HepG2 (cell line): ENCODE data around the gene NHERF2. TPM values are rescaled to one million over a fixed set of nuclear protein-coding genes. Genes with fewer than 3 reads are reported as not detected.

ENCODE experiments used
- ATAC-seq: fragments of 200-7000 bp; cut with Tn5 transposase; 3 replicates; pipeline ENCODE4 v1.9.1; 2020; ENCODE audit warnings: mild to moderate bottlenecking, moderate library complexity
- BruUV-seq: library from RNA; stranded (reverse); fragments of 400-500 nt; replicated peaks from 2 replicates; lab custom pipeline; 2021; lab: Mats Ljungman, UMichigan
- CTCF ChIA-PET: fragments of 300-600 bp; formaldehyde crosslinking; extraction: SDS; loops from one replicate; lab custom pipeline; 2021; ENCODE audit warnings: low total read pairs, inconsistent platforms, low intra/inter-chr PET ratio; lab: Yijun Ruan, JAX
- POLR2A ChIA-PET: fragments of 350-600 bp; sonication (Branson Sonifier 250); formaldehyde crosslinking; loops from one replicate; lab custom pipeline; 2020; ENCODE audit warnings: antibody characterized with exemption, inconsistent platforms; lab: Yijun Ruan, JAX
- DNase-seq: peaks from one replicate; pipeline ENCODE4 v3.0.0-alpha.2; 2015; ENCODE audit warnings: low spot score
- FAIRE-seq: peaks from 3 replicates; lab custom pipeline; 2011; peaks lifted over from hg19 to GRCh38; lab: Jason Lieb, UNC
- H2AFZ ChIP-seq: one replicate; pipeline ENCODE4 v1.6.1; 2011; ENCODE audit warnings: low read length, inconsistent platforms
- H3K27ac ChIP-seq: fragments of 300-600 bp; 3 replicates; pipeline ENCODE4 v1.8.0; 2011; ENCODE audit warnings: mixed run types, mild to moderate bottlenecking, mixed read lengths, low read length, inconsistent platforms; ENCODE audit not compliant: insufficient read depth; ENCODE audit errors: extremely low read length
- H3K27me3 ChIP-seq, 2 experiments: fragments of 200-600 bp in 1 of 2; 2 replicates in 1 of 2; 3 replicates in 1 of 2; pipeline versions ENCODE4 v1.6.0 to v1.8.0; 2011; ENCODE audit warnings: low read length in 2 of 2, mild to moderate bottlenecking in 2 of 2, moderate library complexity in 2 of 2, inconsistent platforms in 1 of 2; ENCODE audit not compliant: insufficient read depth in 2 of 2, control insufficient read depth in 1 of 2
- H3K36me3 ChIP-seq, 2 experiments: fragments of 200-600 bp in 1 of 2; replicated peaks in 1 of 2; 2 replicates in 1 of 2; 3 replicates in 1 of 2; pipeline versions ENCODE4 v1.5.1 to v1.8.0; 2011; ENCODE audit warnings: low read length in 2 of 2, inconsistent platforms in 1 of 2; ENCODE audit not compliant: insufficient read depth in 2 of 2, control insufficient read depth in 1 of 2
- H3K4me1 ChIP-seq: 2 replicates; pipeline ENCODE4 v1.5.1; 2012; ENCODE audit warnings: low read length, inconsistent platforms; ENCODE audit not compliant: insufficient read depth
- H3K4me2 ChIP-seq: 2 replicates; pipeline ENCODE4 v1.6.0; 2011; ENCODE audit warnings: low read depth, low read length, inconsistent platforms
- H3K4me3 ChIP-seq, 3 experiments: fragments of 200-600 bp in 1 of 3; sonication (generic), shearing (Covaris generic) in 1 of 3; replicated peaks in 1 of 3; 2 replicates each; pipeline ENCODE4 v1.5.1; 2011 to 2016; ENCODE audit warnings: low read length in 3 of 3, inconsistent platforms in 2 of 3, low read depth in 2 of 3, mild to moderate bottlenecking in 2 of 3, control low read depth in 1 of 3, mixed read lengths in 1 of 3; ENCODE audit not compliant: insufficient read depth in 1 of 3
- H3K79me2 ChIP-seq: one replicate; pipeline ENCODE4 v1.6.1; 2011; ENCODE audit warnings: low read length, inconsistent platforms; ENCODE audit not compliant: insufficient read depth
- H3K9ac ChIP-seq: 2 replicates; pipeline ENCODE4 v1.6.0; 2011; ENCODE audit warnings: mild to moderate bottlenecking, low read depth, low read length, inconsistent platforms; ENCODE audit not compliant: insufficient read depth
- H3K9me3 ChIP-seq: 2 replicates; pipeline ENCODE4 v1.5.1; 2012; ENCODE audit warnings: mild to moderate bottlenecking, low read length
- H4K20me1 ChIP-seq: 2 replicates; pipeline ENCODE4 v1.6.0; 2011; ENCODE audit warnings: inconsistent platforms, mild to moderate bottlenecking, low read length, moderate library complexity; ENCODE audit not compliant: insufficient read depth
- BORCS8-MEF2B ChIP-seq: sonication (generic); formaldehyde crosslinking; IDR thresholded peaks from 2 replicates; pipeline ENCODE4 v1.8.0; 2022; ENCODE audit warnings: mild to moderate bottlenecking, missing genetic modification reagents
- CHD2 ChIP-seq: IDR thresholded peaks from 2 replicates; pipeline ENCODE4 v1.6.1; 2011; ENCODE audit warnings: low read depth, low read length, improper control_type of control experiment
- KLF15 ChIP-seq: sonication (generic); formaldehyde crosslinking; IDR thresholded peaks from 2 replicates; pipeline ENCODE4 v1.8.1; 2023; ENCODE audit warnings: borderline replicate concordance, mild to moderate bottlenecking, inconsistent platforms, missing genetic modification reagents, mixed read lengths
- MED1 ChIP-seq: sonication (generic); formaldehyde crosslinking; IDR thresholded peaks from 2 replicates; pipeline ENCODE4 v1.4.0; 2020; ENCODE audit warnings: missing genetic modification reagents
- MZF1 ChIP-seq: sonication (generic); formaldehyde crosslinking; IDR thresholded peaks from 2 replicates; pipeline ENCODE4 v1.8.1; 2023; ENCODE audit warnings: mild to moderate bottlenecking, missing genetic modification reagents, borderline replicate concordance
- NFIC ChIP-seq: IDR thresholded peaks from 2 replicates; pipeline ENCODE4 v1.6.1; 2012; ENCODE audit warnings: mild to moderate bottlenecking, low read length, inconsistent platforms
- PHB2 ChIP-seq: fragments of 450-650 bp; IDR thresholded peaks from 2 replicates; pipeline ENCODE4 v1.6.1; 2018; ENCODE audit not compliant: partially characterized antibody
- POGZ ChIP-seq: sonication (generic); formaldehyde crosslinking; IDR thresholded peaks from 2 replicates; pipeline ENCODE4 v1.4.0; 2020; ENCODE audit warnings: mild to moderate bottlenecking, missing genetic modification reagents
- THYN1 ChIP-seq: sonication (generic); formaldehyde crosslinking; IDR thresholded peaks from 2 replicates; pipeline ENCODE4 v1.8.1; 2023; ENCODE audit warnings: low read depth, mild to moderate bottlenecking, moderate library complexity, missing genetic modification reagents, borderline replicate concordance
- ZNF567 ChIP-seq: sonication (generic); formaldehyde crosslinking; IDR thresholded peaks from 2 replicates; pipeline ENCODE4 v1.8.1; 2023; ENCODE audit warnings: mild to moderate bottlenecking, missing genetic modification reagents, borderline replicate concordance
- WGBS: methylation state at CpG from one replicate; pipeline ENCODE4 v1.1.6; 2017; ENCODE audit warnings: low lambda C conversion rate; 5-methylcytosine and 5-hydroxymethylcytosine counted together
- in situ Hi-C: cut with HindIII; loops from 2 replicates; pipeline ENCODE4 v1.10.0; 2017; ENCODE audit warnings: low pct_unique_long_range_greater_than_20kb; ENCODE audit not compliant: extremely low pct_ligation_motif_present
- intact Hi-C: fragments of 100-400 bp; cut with micrococcal nuclease; formaldehyde crosslinking; loops from one replicate; pipeline ENCODE4 v1.10.0; 2022; ENCODE audit not compliant: unreplicated experiment
- polyA plus RNA-seq, 8 experiments: library from polyadenylated mRNA; depleted of rRNA in 3 of 8; stranded (reverse) in 7 of 8; unstranded in 1 of 8; fragments of >200 nt; fragmentation: Illumina TruSeq in 4 of 8; extraction: Trizol in 4 of 8; gene quantifications; 2 replicates each; pipeline versions ENCODE4 v1.2.1 to v1.2.3, GENCODE V29; 2011 to 2016; ENCODE audit warnings: low read depth in 4 of 8, missing spikeins in 1 of 8, mixed read lengths in 1 of 8; ENCODE audit not compliant: insufficient read depth in 1 of 8
- total RNA-seq, 5 experiments: library from RNA; depleted of rRNA; stranded (reverse); fragments of >200 nt; fragmentation: Illumina TruSeq; extraction: Trizol; gene quantifications; 2 replicates each; pipeline ENCODE4 v1.2.3, GENCODE V29; 2016; ENCODE audit warnings: low read depth in 1 of 5
- TF ChIP-seq, protein P1 (sequence below): sonication (generic); formaldehyde crosslinking; conservative IDR thresholded peaks from 2 replicates; pipeline ENCODE4 v1.4.0; 2020; ENCODE audit warnings: missing genetic modification reagents

NHERF2 gene
- total and polyA plus RNA-seq, 2 of the 13 experiments (the other 11 are each of a cell fraction or from before 2014, with no cell fraction given) = 23.7 to 39.3 TPM

DNA sequence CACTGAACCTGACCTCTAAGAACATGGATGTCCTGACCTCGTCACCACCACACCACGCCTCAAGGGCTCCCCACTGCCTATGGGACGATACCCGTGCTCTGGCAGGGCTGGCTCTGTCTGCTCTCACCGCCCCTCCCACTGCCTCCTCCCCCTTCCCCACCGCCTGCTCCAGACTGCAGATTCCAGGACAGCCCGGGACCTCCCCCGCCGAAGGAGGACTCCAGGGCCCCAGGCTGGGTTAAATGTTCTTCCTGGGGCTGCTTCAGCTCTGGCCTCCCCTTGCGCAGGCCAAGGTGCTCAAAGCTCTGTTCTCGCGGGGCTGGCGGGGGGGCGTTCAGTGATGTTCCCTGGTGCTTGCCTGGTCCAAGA is 4.0 kb upstream of the NHERF2 start:
- peak overlapping the region; percentile 38 to 66 (median 42); a peak in 5 of 6 replicates for H3K4me3 ChIP-seq
- DNase-seq (no peak), ATAC-seq (peak; percentile 38), FAIRE-seq (no peak)
- H3K4me1 ChIP-seq = peaks cover 63% of the 10 kb centered on the region
- ChIA-PET POLR2A (interaction anchor here (0.6 to 6.2 kb wide), 7 partner anchors 12 to 133 kb away, joined by 3 to 62 read pairs (median 14); partner anchors contain the start of genes RPS2 and TRAF7), CTCF (interaction anchor here (1.5 to 1.9 kb wide), 3 partner anchors 25 to 118 kb away, joined by 7 to 15 read pairs (median 9); partner anchors contain the start of genes NTHL1 and TSC2)
- BruUV-seq = no TSS peak
- H3K9ac ChIP-seq = 0 out of 2 replicates have a peak overlapping the region, but pooled peaks have one; percentile 7
- H3K27ac ChIP-seq = no peak overlapping the region
- TF ChIP-seq ZNF567 (CRISPR knock-in tag) = no peak
- TF ChIP-seq THYN1 (CRISPR knock-in tag) = 0 out of 2 replicates have a peak, but pooled peaks have one; percentile 38
- TF ChIP-seq POGZ (CRISPR knock-in tag) = no peak
- TF ChIP-seq CHD2 = peak; percentile 72; the same call in 1 of the 2 replicates
- TF ChIP-seq NFIC = no peak
- TF ChIP-seq, protein P1, sequence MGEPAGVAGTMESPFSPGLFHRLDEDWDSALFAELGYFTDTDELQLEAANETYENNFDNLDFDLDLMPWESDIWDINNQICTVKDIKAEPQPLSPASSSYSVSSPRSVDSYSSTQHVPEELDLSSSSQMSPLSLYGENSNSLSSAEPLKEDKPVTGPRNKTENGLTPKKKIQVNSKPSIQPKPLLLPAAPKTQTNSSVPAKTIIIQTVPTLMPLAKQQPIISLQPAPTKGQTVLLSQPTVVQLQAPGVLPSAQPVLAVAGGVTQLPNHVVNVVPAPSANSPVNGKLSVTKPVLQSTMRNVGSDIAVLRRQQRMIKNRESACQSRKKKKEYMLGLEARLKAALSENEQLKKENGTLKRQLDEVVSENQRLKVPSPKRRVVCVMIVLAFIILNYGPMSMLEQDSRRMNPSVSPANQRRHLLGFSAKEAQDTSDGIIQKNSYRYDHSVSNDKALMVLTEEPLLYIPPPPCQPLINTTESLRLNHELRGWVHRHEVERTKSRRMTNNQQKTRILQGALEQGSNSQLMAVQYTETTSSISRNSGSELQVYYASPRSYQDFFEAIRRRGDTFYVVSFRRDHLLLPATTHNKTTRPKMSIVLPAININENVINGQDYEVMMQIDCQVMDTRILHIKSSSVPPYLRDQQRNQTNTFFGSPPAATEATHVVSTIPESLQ (CRISPR knock-in tag) = no peak
- TF ChIP-seq MED1 (CRISPR knock-in tag) = no peak
- TF ChIP-seq BORCS8-MEF2B (CRISPR knock-in tag) = 0 out of 2 replicates have a peak, but pooled peaks have one; percentile 19
- no peak for TF ChIP-seq PHB2
- no peak for TF ChIP-seq MZF1 (CRISPR knock-in tag)
- no peak for TF ChIP-seq KLF15
- H4K20me1 ChIP-seq = no peaks in the 10 kb centered on the region
- in situ Hi-C loops (loop anchor here (5.0 kb wide), 3 partner anchors 35 to 125 kb away; partner anchors contain the start of gene RAB26), intact Hi-C loops (loop anchor here (1.0 kb wide), 2 partner anchors 34 to 131 kb away; no protein-coding TSS in a partner anchor)
- peaks cover 3 to 29% of the 10 kb centered on the region in 2 experiments; a peak in 4 of 5 replicates for H3K27me3 ChIP-seq
- H3K4me2 ChIP-seq = peak overlapping the region; percentile 84
- H3K9me3 ChIP-seq = no peaks in the 10 kb centered on the region
- 0% methylated on average over 3 of the region's 14 CpGs for WGBS
- H3K79me2 ChIP-seq = no peaks in the 10 kb centered on the region
- H2AFZ ChIP-seq = no peak overlapping the region
- no peaks in the 10 kb centered on the region for H3K36me3 ChIP-seq
